ENCODE measurements around the gene ADAM12. TPM values are rescaled to one million over a fixed set of nuclear protein-coding genes. Genes with fewer than 3 reads are reported as not detected.

The ADAM12 gene
- total RNA-seq, 4 donors from 2014 or later: under 0.01 to 1.3 (median 1.0) TPM

GRCh38 chr10:126259760-126260479 lies 128.4 kb downstream of the ADAM12 start:
- DNase-seq (ENCODE audit: extremely low spot score): no peak
- H3K27ac ChIP-seq (replicated peaks in 1 of 4): no peak overlapping the region
- no peaks in the 10 kb centered on the region for H3K27me3 ChIP-seq
- WGBS: 94% methylated on average over 7 of the region's 7 CpGs
- intact Hi-C loops (cut with DNase I): no loop called here
- no peaks in the 10 kb centered on the region for H3K4me1 ChIP-seq
- H3K9me3 ChIP-seq: no peaks in the 10 kb centered on the region
- H3K36me3 ChIP-seq: no peaks in the 10 kb centered on the region
- no peak overlapping the region for H3K4me3 ChIP-seq
- TF ChIP-seq POLR2AphosphoS5 (IDR thresholded peaks at IDR 0.05) (no peak), POLR2A (IDR thresholded peaks at IDR 0.05; ENCODE audit: low read depth) (no peak), CTCF (IDR thresholded peaks at IDR 0.05) (no peak), EP300 (IDR thresholded peaks at IDR 0.05) (no peak)

- 100% methylated on average over 1 of the region's 1 CpG for WGBS
- no peak for DNase-seq (ENCODE audit: extremely low spot score)
- H3K27ac ChIP-seq (replicated peaks in 1 of 4): no peak overlapping the region
- H3K9me3 ChIP-seq: no peaks in the 10 kb centered on the region
- TF ChIP-seq CTCF (IDR thresholded peaks at IDR 0.05): no peak
- TF ChIP-seq EP300 (IDR thresholded peaks at IDR 0.05): no peak
- no peak for TF ChIP-seq POLR2AphosphoS5 (IDR thresholded peaks at IDR 0.05)
- TF ChIP-seq POLR2A (IDR thresholded peaks at IDR 0.05; ENCODE audit: low read depth): no peak
- H3K36me3 ChIP-seq: no peaks in the 10 kb centered on the region
- peaks cover 0 to 9% (median 5%) of the 10 kb centered on the region in 4 donors for H3K4me1 ChIP-seq
- no peaks in the 10 kb centered on the region for H3K27me3 ChIP-seq
- intact Hi-C loops (cut with DNase I): no loop called here
- H3K4me3 ChIP-seq: no peak overlapping the region
Measured at GRCh38 chr10:126256864-126257263, 131.4 kb downstream of the ADAM12 start.

GRCh38 chr10:126255313-126255712 lies 133.0 kb downstream of the ADAM12 start:
- WGBS: 95% methylated on average over 8 of the region's 8 CpGs
- no peaks in the 10 kb centered on the region for H3K27me3 ChIP-seq
- H3K36me3 ChIP-seq: no peaks in the 10 kb centered on the region
- intact Hi-C loops (cut with DNase I): no loop called here
- peaks cover 0 to 9% (median 5%) of the 10 kb centered on the region in 4 donors for H3K4me1 ChIP-seq
- H3K27ac ChIP-seq (replicated peaks in 1 of 4): no peak overlapping the region
- TF ChIP-seq CTCF (IDR thresholded peaks at IDR 0.05): no peak
- no peak for TF ChIP-seq POLR2A (IDR thresholded peaks at IDR 0.05; ENCODE audit: low read depth)
- TF ChIP-seq EP300 (IDR thresholded peaks at IDR 0.05): no peak
- no peak for TF ChIP-seq POLR2AphosphoS5 (IDR thresholded peaks at IDR 0.05)
- H3K9me3 ChIP-seq: no peaks in the 10 kb centered on the region
- no peak for DNase-seq (ENCODE audit: extremely low spot score)
- H3K4me3 ChIP-seq: no peak overlapping the region

GRCh38 chr10:126253611-126253998 lies 134.7 kb downstream of the ADAM12 start:
- Histone ChIP-seq H3K27me3 (no peaks in the 10 kb centered on the region), H3K4me3 (no peak overlapping the region), H3K4me1 (peaks cover 0 to 9% (median 5%) of the 10 kb centered on the region in 4 donors), H3K27ac (replicated peaks in 1 of 4) (no peak overlapping the region), H3K9me3 (no peaks in the 10 kb centered on the region), H3K36me3 (no peaks in the 10 kb centered on the region)
- TF ChIP-seq POLR2AphosphoS5 (IDR thresholded peaks at IDR 0.05): no peak
- no peak for TF ChIP-seq EP300 (IDR thresholded peaks at IDR 0.05)
- no peak for TF ChIP-seq CTCF (IDR thresholded peaks at IDR 0.05)
- TF ChIP-seq POLR2A (IDR thresholded peaks at IDR 0.05; ENCODE audit: low read depth): no peak
- no peak for DNase-seq (ENCODE audit: extremely low spot score)
- intact Hi-C loops (cut with DNase I): no loop called here
- WGBS: 84% methylated on average over 4 of the region's 4 CpGs
